Embryonic facial prominence (tissue), 1 donor: ENCODE measurements around the gene ANKRD55.
"Not testable (repeated sequence)": the region's sequence is repeated elsewhere in the genome, so short reads cannot be mapped to it uniquely, and the experiment has no call there.

Experiments used
- DNase-seq: peaks from one replicate; pipeline ENCODE4 v3.0.0-alpha.2; 2016; ENCODE audit errors: extremely low spot score

Gene ANKRD55

GRCh38 chr5:56168066-56168478, 65.1 kb downstream of the ANKRD55 start:
- no peak for DNase-seq

GRCh38 chr5:56167519-56167918, 65.6 kb downstream of the ANKRD55 start:
- DNase-seq: no peak

- no peak for DNase-seq
Observed at GRCh38 chr5:56166671-56167385, 66.3 kb downstream of the ANKRD55 start.

- no peak for DNase-seq
Observed at GRCh38 chr5:56164376-56164775, 68.8 kb downstream of the ANKRD55 start.

- no peak for DNase-seq
Observed at GRCh38 chr5:56161927-56162326, 71.2 kb downstream of the ANKRD55 start.

GRCh38 chr5:56161439-56161823, 71.7 kb downstream of the ANKRD55 start:
- no peak for DNase-seq

- no peak for DNase-seq
Observed at GRCh38 chr5:56160723-56161438, 72.2 kb downstream of the ANKRD55 start.

- DNase-seq: no peak
Observed at GRCh38 chr5:56159521-56159947, 73.6 kb downstream of the ANKRD55 start.

GRCh38 chr5:56158331-56158960, 74.7 kb downstream of the ANKRD55 start:
- DNase-seq: no peak

GRCh38 chr5:56157191-56157621, 75.9 kb downstream of the ANKRD55 start:
- not testable (repeated sequence) for DNase-seq

- DNase-seq: not testable (repeated sequence)
Observed at GRCh38 chr5:56156585-56157190, 76.4 kb downstream of the ANKRD55 start.

- no peak for DNase-seq
Observed at GRCh38 chr5:56155992-56156584, 77.0 kb downstream of the ANKRD55 start.

GRCh38 chr5:56154732-56155484, 78.2 kb downstream of the ANKRD55 start:
- no peak for DNase-seq

GRCh38 chr5:56152437-56152836, 80.7 kb downstream of the ANKRD55 start:
- no peak for DNase-seq

- not testable (repeated sequence) for DNase-seq
Observed at GRCh38 chr5:56150756-56151155, 82.4 kb downstream of the ANKRD55 start.

- no peak for DNase-seq
Observed at GRCh38 chr5:56148453-56148971, 84.6 kb downstream of the ANKRD55 start.

GRCh38 chr5:56147659-56148230, 85.4 kb downstream of the ANKRD55 start:
- no peak for DNase-seq

GRCh38 chr5:56147106-56147505, 86.0 kb downstream of the ANKRD55 start:
- DNase-seq: no peak

- no peak for DNase-seq
Observed at GRCh38 chr5:56146674-56147073, 86.5 kb downstream of the ANKRD55 start.

- no peak for DNase-seq
Observed at GRCh38 chr5:56145511-56145910, 87.6 kb downstream of the ANKRD55 start.

- no peak for DNase-seq
Observed at GRCh38 chr5:56145106-56145505, 88.0 kb downstream of the ANKRD55 start.
